Measurements from ENCODE around the gene MUC13.

Gene MUC13

GRCh38 chr3:124861041-124861440 is 73.5 kb downstream of the MUC13 start:
- no peak for DNase-seq

GRCh38 chr3:124860599-124860998 is 74.0 kb downstream of the MUC13 start:
- DNase-seq = no peak

GRCh38 chr3:124859025-124859424 is 75.5 kb downstream of the MUC13 start:
- no peak for DNase-seq

GRCh38 chr3:124858275-124858674 is 76.3 kb downstream of the MUC13 start:
- DNase-seq = no peak

- DNase-seq = no peak
Measured at GRCh38 chr3:124856677-124857076, 77.9 kb downstream of the MUC13 start.

Data from effector CD4-positive, alpha-beta T cell (primary cell).